Neural cell (in vitro differentiated cells): ENCODE data around the gene OBSL1.

ENCODE experiments used
- CTCF ChIP-seq: fragments of 450-650 bp; IDR thresholded peaks from 2 replicates; pipeline ENCODE4 v1.5.1; 2014; ENCODE audit warnings: antibody characterized with exemption, mild to moderate bottlenecking, moderate library complexity; ENCODE audit not compliant: poor library complexity, severe bottlenecking
- EP300 ChIP-seq: fragments of 450-650 bp; conservative IDR thresholded peaks from 2 replicates; pipeline ENCODE4 v1.6.1; 2014; ENCODE audit warnings: antibody characterized with exemption, mild to moderate bottlenecking, moderate library complexity; ENCODE audit not compliant: poor library complexity, severe bottlenecking
- EZH2 ChIP-seq: fragments of 200-600, 300-800 bp; shearing (Covaris generic), sonication (generic); IDR thresholded peaks from 2 replicates; pipeline ENCODE4 v1.6.1; 2014; ENCODE audit warnings: antibody characterized with exemption, low read length, borderline replicate concordance, mild to moderate bottlenecking; ENCODE audit not compliant: insufficient read depth, poor library complexity, severe bottlenecking
- MXI1 ChIP-seq: fragments of 450-650 bp; conservative IDR thresholded peaks from 2 replicates; pipeline ENCODE4 v1.6.1; 2014; ENCODE audit warnings: antibody characterized with exemption, mild to moderate bottlenecking; ENCODE audit not compliant: poor library complexity, severe bottlenecking
- POLR2AphosphoS5 ChIP-seq: IDR thresholded peaks from 2 replicates; pipeline ENCODE4 v1.6.1; 2012
- RAD21 ChIP-seq: fragments of 450-650 bp; conservative IDR thresholded peaks from 2 replicates; pipeline ENCODE4 v1.6.1; 2014; ENCODE audit warnings: antibody characterized with exemption, mild to moderate bottlenecking, moderate library complexity
- REST ChIP-seq: IDR thresholded peaks from 2 replicates; pipeline ENCODE4 v1.6.1; 2012; ENCODE audit warnings: borderline replicate concordance
- SMC3 ChIP-seq: fragments of 450-650 bp; conservative IDR thresholded peaks from 2 replicates; pipeline ENCODE4 v1.6.1; 2014; ENCODE audit warnings: antibody characterized with exemption, mild to moderate bottlenecking, moderate library complexity; ENCODE audit not compliant: poor library complexity
- TAF1 ChIP-seq: IDR thresholded peaks from 2 replicates; pipeline ENCODE4 v1.6.1; 2012; ENCODE audit warnings: low read depth

- TF ChIP-seq CTCF (no peak), EZH2 (no peak), TAF1 (peak; percentile 20), EP300 (peak; percentile 44), POLR2AphosphoS5 (peak; percentile 47), MXI1 (no peak), REST (peak; percentile 52), SMC3 (peak; percentile 45), RAD21 (no peak)
Observed at GRCh38 chr2:219576505-219577388, 5.4 kb upstream of the OBSL1 start.
